ENCODE results near the gene KRTCAP3.
A peak's percentile ranks its signal among the peaks of the same experiment; 100 is the strongest.

The KRTCAP3 gene

DNA sequence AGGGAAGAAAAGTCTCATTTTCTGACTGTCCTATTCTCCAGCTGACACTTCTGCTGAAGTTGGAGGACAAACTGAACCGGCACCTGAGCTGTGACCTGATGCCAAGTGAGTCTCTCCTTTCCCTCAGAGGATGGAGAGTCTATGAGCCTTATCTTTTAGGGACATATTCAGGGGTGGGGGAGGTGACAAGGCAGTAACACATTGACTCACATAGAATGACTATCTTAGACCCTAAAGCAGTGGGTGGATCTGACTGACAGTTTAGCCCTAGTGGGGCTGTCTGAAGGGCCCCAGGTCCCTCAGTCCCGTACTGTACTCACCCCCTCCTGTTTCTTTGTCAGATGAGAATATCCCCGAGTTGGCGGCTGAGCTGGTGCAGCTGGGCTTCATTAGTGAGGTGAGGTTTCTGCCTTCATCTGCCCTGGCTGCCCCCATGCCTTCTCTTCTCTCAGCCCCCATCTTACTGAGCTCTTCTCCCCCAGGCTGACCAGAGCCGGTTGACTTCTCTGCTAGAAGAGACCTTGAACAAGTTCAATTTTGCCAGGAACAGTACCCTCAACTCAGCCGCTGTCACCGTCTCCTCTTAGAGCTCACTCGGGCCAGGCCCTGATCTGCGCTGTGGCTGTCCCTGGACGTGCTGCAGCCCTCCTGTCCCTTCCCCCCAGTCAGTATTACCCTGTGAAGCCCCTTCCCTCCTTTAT lies 805 bp upstream of the KRTCAP3 start:
- DNase-seq: no peak

DNA sequence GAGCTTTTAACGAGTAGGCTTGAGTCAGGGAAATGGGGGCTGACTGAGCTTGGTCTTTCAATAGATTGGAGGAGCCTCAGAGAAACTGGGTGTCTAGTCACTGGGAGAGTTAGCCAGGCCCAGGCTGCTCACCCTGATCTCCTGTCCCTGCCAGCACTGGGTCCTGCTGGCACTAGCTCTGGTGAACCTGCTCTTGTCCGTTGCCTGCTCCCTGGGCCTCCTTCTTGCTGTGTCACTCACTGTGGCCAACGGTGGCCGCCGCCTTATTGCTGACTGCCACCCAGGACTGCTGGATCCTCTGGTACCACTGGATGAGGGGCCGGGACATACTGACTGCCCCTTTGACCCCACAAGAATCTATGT lies 720 bp downstream of the KRTCAP3 start:
- DNase-seq: no peak

DNA sequence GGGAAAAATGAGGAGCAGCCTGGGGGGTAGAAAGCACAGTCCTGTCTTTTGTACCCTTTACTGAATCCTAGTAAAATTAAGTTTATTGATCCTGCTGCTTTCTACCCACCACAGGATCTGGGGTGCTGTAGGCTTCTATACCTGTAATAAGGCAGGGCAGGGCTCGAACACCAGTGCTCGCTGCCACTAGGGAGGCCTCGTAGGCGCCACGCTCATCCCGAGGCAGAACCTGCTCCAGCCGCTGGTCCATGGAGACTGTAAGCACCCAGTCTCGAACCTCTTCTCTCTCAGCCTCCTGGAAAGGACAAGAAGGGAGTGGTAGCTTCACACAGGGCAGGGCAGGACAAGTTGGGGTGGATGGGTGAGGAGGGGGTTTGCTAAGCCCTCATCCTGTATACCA lies 3.0 kb downstream of the KRTCAP3 start:
- no peak for DNase-seq

DNA sequence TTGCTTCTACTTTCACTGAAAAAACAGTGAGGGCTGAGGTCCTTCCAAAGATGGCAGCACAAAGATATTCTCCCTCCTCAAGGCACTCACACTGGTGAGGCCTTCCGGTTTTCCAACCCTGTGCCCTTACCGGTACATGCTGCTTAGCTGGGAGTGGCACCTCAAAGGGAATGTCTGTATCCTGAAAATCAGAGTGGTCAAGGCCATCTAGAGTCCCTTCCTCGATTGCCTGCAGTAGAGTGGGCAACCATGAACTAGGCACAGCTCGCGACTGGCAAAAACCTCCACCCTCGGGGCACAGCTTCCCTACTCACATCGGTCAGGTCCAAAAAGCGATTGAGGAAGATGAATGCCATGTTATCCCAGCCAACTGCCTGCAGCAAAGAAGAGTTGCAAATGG lies 3.4 kb downstream of the KRTCAP3 start:
- no peak for DNase-seq

DNA sequence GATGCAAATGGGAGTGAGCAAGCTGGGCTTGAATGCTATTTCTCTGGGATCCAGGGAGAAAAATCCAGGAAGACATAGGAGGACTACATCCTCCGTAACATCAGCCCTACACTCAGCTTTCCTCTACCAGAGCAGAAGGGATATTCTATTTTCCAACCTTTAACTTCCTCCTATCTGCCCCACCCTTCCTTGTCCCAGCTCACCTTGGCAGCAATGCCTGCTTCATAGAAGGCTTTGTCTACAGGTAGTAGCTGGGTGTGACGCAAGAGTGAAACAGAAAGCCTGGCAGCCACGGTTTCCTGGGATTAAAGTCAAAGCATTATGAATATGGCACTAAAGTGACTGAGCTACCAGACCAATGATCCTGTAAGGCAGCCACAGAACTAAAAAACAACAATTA lies 3.9 kb downstream of the KRTCAP3 start:
- DNase-seq: no peak

DNA sequence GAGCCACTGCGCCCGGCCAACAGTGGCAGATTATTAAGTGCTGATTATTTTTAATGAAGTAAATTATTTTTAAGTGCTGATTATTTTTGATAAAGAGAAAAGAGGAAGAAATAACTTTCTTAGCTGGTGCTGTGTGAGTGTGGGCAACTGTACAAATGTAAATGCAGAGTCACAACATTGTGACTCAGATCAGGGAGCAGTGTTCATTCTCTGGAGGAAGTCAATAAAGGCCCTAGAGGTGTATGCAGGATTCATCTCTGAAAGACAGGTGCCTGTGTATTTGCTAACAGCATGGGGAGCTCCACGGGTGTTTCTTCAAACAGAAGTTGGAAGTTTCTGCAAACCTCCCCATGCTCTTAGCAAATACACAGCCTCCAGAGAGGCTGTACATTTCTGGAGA lies 6.2 kb downstream of the KRTCAP3 start:
- no peak for DNase-seq

DNA sequence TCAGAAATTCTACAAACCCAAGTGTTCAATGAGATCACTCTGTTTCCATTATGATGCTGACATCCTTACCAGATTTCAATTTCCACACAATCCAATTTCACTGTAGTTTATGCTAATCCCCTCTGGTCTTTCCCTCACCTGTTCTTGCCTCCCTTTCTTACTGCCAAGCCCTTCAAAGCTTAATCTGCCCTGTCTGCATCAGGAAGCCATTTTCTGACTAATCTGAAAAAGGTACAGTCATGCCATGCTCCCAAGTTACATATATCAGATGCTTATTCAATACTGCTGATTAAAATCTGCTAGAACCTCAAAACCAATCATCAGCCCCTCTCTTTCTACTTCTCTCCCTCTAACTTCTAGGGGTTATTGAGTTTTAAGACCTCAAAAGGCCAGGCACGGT lies 8.9 kb downstream of the KRTCAP3 start:
- no peak for DNase-seq

DNA sequence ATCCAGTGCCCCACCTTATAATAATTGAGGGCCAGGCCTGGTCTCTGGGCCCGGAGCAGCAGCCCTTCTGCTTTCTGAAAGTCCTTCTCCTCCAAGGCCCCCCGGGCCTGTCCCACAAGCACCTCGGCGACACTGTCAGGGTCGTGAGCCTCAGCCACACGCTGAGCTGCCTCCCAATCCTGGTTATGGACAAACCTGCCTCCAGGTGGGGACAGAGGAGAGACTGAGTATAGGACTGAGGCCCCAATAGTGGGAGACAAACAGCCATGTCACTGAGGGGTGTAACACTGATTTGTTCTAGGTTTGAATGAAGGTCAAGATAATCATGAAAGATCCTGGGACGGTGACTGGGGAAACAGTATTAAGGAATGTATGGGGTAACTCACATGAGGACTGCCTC lies 11.8 kb downstream of the KRTCAP3 start:
- no peak for DNase-seq

DNA sequence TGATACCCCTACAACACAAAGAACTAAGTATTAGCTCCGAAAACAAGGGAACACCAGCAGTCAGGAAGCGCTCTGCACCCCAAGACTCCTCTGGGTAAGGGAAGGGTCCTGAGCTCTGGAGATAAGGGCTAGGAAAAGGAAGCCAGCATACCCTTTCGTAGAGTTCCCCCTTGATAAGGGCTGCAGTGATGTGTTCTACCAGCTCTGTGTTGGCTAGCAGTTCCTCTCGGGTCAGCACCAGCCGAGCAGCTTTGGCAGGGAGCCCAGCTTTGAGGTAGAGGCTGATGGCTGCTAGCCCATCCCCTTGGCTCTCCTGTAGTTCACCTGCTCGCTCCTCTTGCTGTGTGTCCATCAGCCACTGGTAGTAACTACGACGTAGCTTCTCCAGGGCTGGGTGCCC lies 18.9 kb downstream of the KRTCAP3 start:
- no peak for DNase-seq

DNA sequence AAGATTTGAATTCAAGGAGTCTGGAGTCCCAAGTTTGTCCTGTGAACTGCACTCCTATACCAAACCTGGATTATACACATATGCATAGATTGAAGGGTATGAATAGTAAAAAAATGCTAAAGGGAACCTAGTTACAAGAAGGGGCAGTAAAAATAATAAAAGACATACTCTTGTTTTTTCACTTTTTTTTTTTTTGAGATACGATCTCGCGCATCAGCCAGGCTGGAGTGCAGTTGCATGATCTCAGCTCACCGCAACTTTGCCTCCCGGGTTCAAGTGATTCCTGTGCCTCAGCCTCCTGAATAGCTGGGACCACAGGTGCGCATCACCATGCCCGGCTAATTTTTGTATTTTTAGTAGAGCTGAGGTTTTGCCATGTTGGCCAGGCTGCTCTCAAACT lies 22.3 kb downstream of the KRTCAP3 start:
- DNase-seq: no peak

DNA sequence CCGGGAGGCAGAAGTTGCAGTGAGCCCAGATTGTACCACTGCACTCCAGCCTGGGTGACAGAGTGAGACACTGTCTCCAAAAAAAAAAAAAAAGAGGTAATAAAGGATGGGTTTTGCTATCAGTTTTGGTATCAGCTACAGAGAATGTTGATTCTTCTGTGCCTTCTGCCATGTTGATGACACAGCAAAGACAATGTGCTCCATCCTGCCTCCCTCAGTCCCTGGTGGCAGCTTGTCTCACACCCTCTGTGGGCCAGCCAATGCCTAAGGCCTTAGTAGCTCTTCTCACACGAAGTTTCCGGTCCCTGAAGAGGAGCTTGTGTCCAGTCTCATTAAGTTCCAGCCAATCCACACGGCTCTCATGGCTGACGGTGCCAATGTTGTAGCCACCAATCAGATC lies 29.8 kb downstream of the KRTCAP3 start:
- DNase-seq: no peak

DNA sequence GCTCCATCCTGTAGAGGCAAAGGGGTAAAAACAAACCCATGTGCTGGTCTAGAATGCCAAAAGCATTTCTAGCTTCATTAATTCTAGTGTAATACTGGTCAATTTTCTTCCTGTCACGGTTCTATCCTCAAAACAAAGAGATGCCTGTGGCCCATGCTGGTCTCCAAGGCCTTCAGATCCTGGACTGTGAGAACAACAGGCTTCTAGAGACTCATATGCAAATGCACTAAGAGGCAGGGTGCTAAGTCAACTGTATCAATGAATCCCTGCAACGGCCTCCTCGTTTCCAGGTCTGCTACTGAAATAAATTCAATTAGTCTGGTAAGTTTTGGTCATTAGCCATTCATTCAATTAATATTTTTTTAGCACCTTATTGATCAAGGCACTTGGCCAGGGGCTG lies 43.3 kb downstream of the KRTCAP3 start:
- no peak for DNase-seq

DNA sequence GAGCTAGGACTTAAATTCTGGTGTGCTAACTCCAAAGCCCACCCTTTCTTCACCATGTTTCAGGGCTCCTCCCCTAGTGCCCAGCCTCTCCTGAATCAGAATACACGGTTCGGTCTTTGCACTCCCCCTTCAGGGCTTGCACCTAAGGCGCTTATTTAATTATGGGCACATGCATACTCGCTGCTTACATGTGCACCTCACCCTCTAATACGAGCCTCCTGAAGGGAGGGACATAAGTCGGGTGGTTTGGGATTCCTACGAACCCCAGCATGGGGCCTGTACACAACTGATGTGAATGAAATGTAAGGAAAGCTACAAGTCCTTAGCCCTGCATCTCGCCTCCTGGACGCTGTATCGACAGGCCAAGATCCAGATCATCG lies 46.9 kb downstream of the KRTCAP3 start:
- DNase-seq: no peak

DNA sequence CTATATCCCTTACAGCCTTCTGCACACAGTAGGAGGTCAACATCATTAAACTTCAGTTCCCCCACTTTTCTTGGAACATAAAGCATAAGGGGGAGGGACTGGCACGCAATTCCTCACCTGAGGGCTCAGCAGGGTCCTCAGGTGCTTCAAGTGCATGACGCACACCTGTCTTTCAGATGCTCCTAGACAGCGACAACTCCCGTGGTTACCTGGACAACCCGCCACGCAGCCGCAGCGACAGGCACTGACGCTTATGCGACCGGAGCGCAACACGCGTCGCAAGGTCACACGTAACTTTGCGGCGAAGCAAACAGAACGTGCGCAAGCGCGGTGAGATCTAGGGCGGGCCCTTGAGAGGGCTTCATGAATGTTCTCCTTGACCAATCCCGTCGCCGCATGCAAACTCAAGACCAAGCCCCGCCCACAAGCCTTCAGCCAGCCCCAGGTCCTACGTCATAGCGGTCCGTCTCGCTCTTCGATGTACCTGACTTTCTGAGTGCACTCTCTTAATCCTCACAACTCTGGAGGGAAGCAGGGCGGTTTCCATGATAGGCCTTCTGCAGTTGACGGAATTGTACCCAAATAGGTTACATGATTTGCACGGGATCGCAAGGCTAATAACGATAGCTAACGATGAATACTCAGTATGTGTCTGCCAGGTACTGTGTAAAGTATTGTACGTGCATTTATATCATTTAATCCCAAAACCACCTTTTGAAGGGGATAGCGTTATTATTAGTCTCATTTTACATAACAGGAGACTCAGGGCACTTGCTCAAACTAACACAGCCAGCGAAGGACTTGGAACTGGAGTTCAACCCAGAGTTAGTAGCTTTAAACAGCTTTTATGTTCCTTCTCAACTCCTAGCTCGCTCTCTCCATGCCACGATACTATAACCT lies 47.6 kb downstream of the KRTCAP3 start, which contains the start of gene IFT172:
TSS of gene IFT172 (minus strand) at position 246 of the 900 bp plus-strand sequence. CDS start at position 156, 90 bp downstream.
- peak; percentile 99 to 100 for DNase-seq

DNA sequence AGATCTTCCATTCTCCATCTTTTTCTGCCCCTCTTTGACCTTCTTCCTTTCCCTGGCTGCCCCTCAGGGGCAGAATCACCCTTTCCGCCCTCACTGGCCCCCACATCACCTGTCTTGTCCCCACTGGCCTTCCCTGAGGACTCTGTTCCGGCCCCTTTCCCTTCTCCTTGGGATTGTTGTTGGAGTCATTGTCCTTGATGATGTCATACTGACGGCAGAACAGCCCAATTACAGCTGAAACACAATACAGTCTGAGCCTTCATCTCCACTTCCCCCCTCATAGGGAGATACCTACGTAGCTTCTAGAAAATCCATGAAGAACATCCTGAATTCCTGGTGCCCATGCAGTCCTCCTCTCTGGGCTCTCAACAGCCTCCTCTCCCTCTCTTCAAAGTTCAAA lies 50.4 kb downstream of the KRTCAP3 start:
- DNase-seq: no peak

DNA sequence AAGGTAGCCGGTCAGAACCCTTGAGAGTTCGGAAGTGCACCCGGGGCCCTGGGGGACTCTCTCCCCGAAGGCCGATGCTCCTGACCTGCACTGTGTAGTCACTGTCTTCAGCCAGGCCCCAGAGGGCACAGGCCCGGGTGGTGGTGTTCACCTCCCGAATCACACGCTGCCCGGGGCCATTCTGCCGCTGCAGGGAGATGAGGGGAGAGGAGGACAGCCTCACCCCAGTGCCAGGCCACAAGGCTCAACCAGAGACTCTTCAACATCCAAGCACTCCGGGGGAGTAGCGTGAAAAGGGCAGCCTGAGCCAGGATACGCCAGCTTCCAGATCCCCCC lies 51.7 kb downstream of the KRTCAP3 start:
- DNase-seq: no peak

Measured in CD4-positive, alpha-beta T cell treated with Interleukin-4 for 1 hour (primary cell).